ENCODE measurements around the gene SLFNL1.

The SLFNL1 gene

GRCh38 chr1:40979241-40980067 is 42.1 kb downstream of the SLFNL1 start, which contains the start of gene CTPS1:
Gene CTPS1 (plus strand): TSS chr1:40979696. CDS start chr1:40983291, 3,595 bp downstream.
- TF ChIP-seq CTCF (conservative IDR thresholded peaks at IDR 0.05; ENCODE audit: low read length) (no peak), EZH2phosphoT487 (IDR thresholded peaks at IDR 0.05; ENCODE audit: borderline replicate concordance) (no peak)
- Histone ChIP-seq H3K36me3 (ENCODE audit: insufficient read depth, low read length) (peaks cover 11% of the 10 kb centered on the region; the same call in 1 of the 2 replicates), H3K4me1 (ENCODE audit: insufficient read depth, low read length, poor library complexity, severe bottlenecking) (peaks cover 42% of the 10 kb centered on the region)

GRCh38 chr1:40978886-40979240 is 42.7 kb downstream of the SLFNL1 start:
- Histone ChIP-seq H3K79me2 (ENCODE audit: insufficient read depth, low read length) (peaks cover 44% of the 10 kb centered on the region), H3K4me2 (ENCODE audit: low read depth, low read length, poor library complexity, severe bottlenecking) (peak overlapping the region; percentile 63), H3K27me3 (ENCODE audit: insufficient read depth, low read length, poor library complexity, severe bottlenecking) (no peaks in the 10 kb centered on the region), H3K36me3 (ENCODE audit: insufficient read depth, low read length) (peaks cover 5% of the 10 kb centered on the region; the same call in 1 of the 2 replicates), H3K4me1 (ENCODE audit: insufficient read depth, low read length, poor library complexity, severe bottlenecking) (peaks cover 36% of the 10 kb centered on the region), H3F3A (ENCODE audit: low read depth) (no peaks in the 10 kb centered on the region), H3K9me2 (replicated peaks; ENCODE audit: low read depth, low read length) (no peaks in the 10 kb centered on the region), H3K9ac (ENCODE audit: low read depth, low read length, poor library complexity, severe bottlenecking) (peak overlapping the region; percentile 96), H2AFZ (ENCODE audit: low read length) (no peak overlapping the region), H3K9me3 (ENCODE audit: insufficient read depth, low read depth, low read length) (no peaks in the 10 kb centered on the region), H3K4me3 (ENCODE audit: low read length, poor library complexity, severe bottlenecking) (peak overlapping the region; percentile 80), H4K20me1 (ENCODE audit: insufficient read depth, low read length, poor library complexity, severe bottlenecking) (peaks cover 32% of the 10 kb centered on the region)
- no peak for TF ChIP-seq CTCF (conservative IDR thresholded peaks at IDR 0.05; ENCODE audit: low read length)
- no peak for TF ChIP-seq EZH2phosphoT487 (IDR thresholded peaks at IDR 0.05; ENCODE audit: borderline replicate concordance)

More at GRCh38 chr1:40979241-40980067, 42.1 kb downstream of the SLFNL1 start, which contains the start of gene CTPS1:
- peak within 1 kb of the TSS; percentile 68 for H2AFZ ChIP-seq (ENCODE audit: low read length)
- peak within 1 kb of the TSS; percentile 99 for H3K4me2 ChIP-seq (ENCODE audit: low read depth, low read length, poor library complexity, severe bottlenecking)
- H3K4me3 ChIP-seq (ENCODE audit: low read length, poor library complexity, severe bottlenecking) = peak within 1 kb of the TSS; percentile 80
- H3K9me2 ChIP-seq (replicated peaks; ENCODE audit: low read depth, low read length) = no peaks in the 10 kb centered on the region
- H3K27me3 ChIP-seq (ENCODE audit: insufficient read depth, low read length, poor library complexity, severe bottlenecking) = no peaks in the 10 kb centered on the region
- peak within 1 kb of the TSS; percentile 96 for H3K9ac ChIP-seq (ENCODE audit: low read depth, low read length, poor library complexity, severe bottlenecking)
- H3K9me3 ChIP-seq (ENCODE audit: insufficient read depth, low read depth, low read length) = no peaks in the 10 kb centered on the region
- peaks cover 38% of the 10 kb centered on the region for H4K20me1 ChIP-seq (ENCODE audit: insufficient read depth, low read length, poor library complexity, severe bottlenecking)
- H3K79me2 ChIP-seq (ENCODE audit: insufficient read depth, low read length) = peaks cover 50% of the 10 kb centered on the region
- no peaks in the 10 kb centered on the region for H3F3A ChIP-seq (ENCODE audit: low read depth)

GRCh38 chr1:40977716-40978115 is 43.8 kb downstream of the SLFNL1 start:
- Histone ChIP-seq H3K4me2 (ENCODE audit: low read depth, low read length, poor library complexity, severe bottlenecking) (no peak overlapping the region), H3K9ac (ENCODE audit: low read depth, low read length, poor library complexity, severe bottlenecking) (no peak overlapping the region), H3K4me3 (ENCODE audit: low read length, poor library complexity, severe bottlenecking) (no peak overlapping the region), H3K79me2 (ENCODE audit: insufficient read depth, low read length) (peaks cover 33% of the 10 kb centered on the region), H4K20me1 (ENCODE audit: insufficient read depth, low read length, poor library complexity, severe bottlenecking) (peaks cover 21% of the 10 kb centered on the region), H2AFZ (ENCODE audit: low read length) (no peak overlapping the region), H3K9me3 (ENCODE audit: insufficient read depth, low read depth, low read length) (no peaks in the 10 kb centered on the region), H3K36me3 (ENCODE audit: insufficient read depth, low read length) (no peaks in the 10 kb centered on the region), H3K9me2 (replicated peaks; ENCODE audit: low read depth, low read length) (no peaks in the 10 kb centered on the region), H3K27me3 (ENCODE audit: insufficient read depth, low read length, poor library complexity, severe bottlenecking) (no peaks in the 10 kb centered on the region), H3F3A (ENCODE audit: low read depth) (no peaks in the 10 kb centered on the region), H3K4me1 (ENCODE audit: insufficient read depth, low read length, poor library complexity, severe bottlenecking) (peaks cover 25% of the 10 kb centered on the region)
- no peak for TF ChIP-seq CTCF (conservative IDR thresholded peaks at IDR 0.05; ENCODE audit: low read length)
- TF ChIP-seq EZH2phosphoT487 (IDR thresholded peaks at IDR 0.05; ENCODE audit: borderline replicate concordance) = no peak
